Breast epithelium (tissue), 3 donors: ENCODE data around the gene CSRNP3.

ENCODE experiments used
- CTCF ChIP-seq, 3 donors: fragments of 450-650 bp; IDR thresholded peaks; one replicate each; pipeline ENCODE4 v1.5.1; 2016 to 2017; ENCODE audit warnings: antibody characterized with exemption in 3 of 3, mild to moderate bottlenecking in 3 of 3, moderate library complexity in 3 of 3
- POLR2A ChIP-seq: fragments of 450-650 bp; IDR thresholded peaks from one replicate; pipeline ENCODE4 v1.6.1; 2016; ENCODE audit warnings: antibody characterized with exemption, mild to moderate bottlenecking, moderate library complexity
- POLR2AphosphoS5 ChIP-seq, 3 donors: sonication (generic); formaldehyde crosslinking; IDR thresholded peaks; one replicate each; pipeline ENCODE4 v1.6.1; 2017; ENCODE audit warnings: antibody characterized with exemption in 3 of 3

- TF ChIP-seq POLR2A (no peak), CTCF (IDR thresholded peaks at IDR 0.05) (no peak), POLR2AphosphoS5 (IDR thresholded peaks at IDR 0.05) (no peak)
These were observed 222.1 kb downstream of the CSRNP3 start for GRCh38 chr2:165691615-165692014.
